GM18502 (cell line): ENCODE measurements around the gene CYP4B1.
"Not testable (repeated sequence)": the region's sequence is repeated elsewhere in the genome, so short reads cannot be mapped to it uniquely, and the experiment has no call there.

Experiments
- ATAC-seq: cut with Tn5 transposase; IDR thresholded peaks from one replicate; pipeline ENCODE4 v1.9.1; 2021; ENCODE audit warnings: mild to moderate bottlenecking; ENCODE audit not compliant: unreplicated experiment, poor library complexity

CYP4B1 gene

GRCh38 chr1:46798810-46799209 lies at the start of gene CYP4B1:
Gene CYP4B1 (plus strand): TSS chr1:46799046. CDS start chr1:46799082, 36 bp downstream.
- ATAC-seq = no peak

GRCh38 chr1:46749404-46749803 lies 49.4 kb upstream of the CYP4B1 start:
- ATAC-seq = no peak

GRCh38 chr1:46749921-46750404 lies 48.9 kb upstream of the CYP4B1 start:
- no peak for ATAC-seq

GRCh38 chr1:46753985-46754384 lies 44.9 kb upstream of the CYP4B1 start:
- ATAC-seq = no peak

- not testable (repeated sequence) for ATAC-seq
Observed at GRCh38 chr1:46754707-46755106, 44.1 kb upstream of the CYP4B1 start.

GRCh38 chr1:46755121-46755520 lies 43.7 kb upstream of the CYP4B1 start:
- ATAC-seq = no peak

- ATAC-seq = no peak
Observed at GRCh38 chr1:46757247-46757955, 41.4 kb upstream of the CYP4B1 start.

GRCh38 chr1:46757956-46758528 lies 40.8 kb upstream of the CYP4B1 start:
- ATAC-seq = no peak

GRCh38 chr1:46760558-46761166 lies 38.2 kb upstream of the CYP4B1 start:
- no peak for ATAC-seq

GRCh38 chr1:46761740-46762139 lies 37.1 kb upstream of the CYP4B1 start:
- ATAC-seq = no peak

- no peak for ATAC-seq
Observed at GRCh38 chr1:46764402-46764801, 34.4 kb upstream of the CYP4B1 start.

- ATAC-seq = no peak
Observed at GRCh38 chr1:46767649-46768282, 31.1 kb upstream of the CYP4B1 start.

GRCh38 chr1:46768445-46768844 lies 30.4 kb upstream of the CYP4B1 start:
- no peak for ATAC-seq

GRCh38 chr1:46769028-46769740 lies 29.7 kb upstream of the CYP4B1 start:
- no peak for ATAC-seq

GRCh38 chr1:46770541-46770940 lies 28.3 kb upstream of the CYP4B1 start:
- ATAC-seq = no peak

- ATAC-seq = no peak
Observed at GRCh38 chr1:46772571-46772970, 26.3 kb upstream of the CYP4B1 start.

- ATAC-seq = no peak
Observed at GRCh38 chr1:46774297-46774696, 24.5 kb upstream of the CYP4B1 start.

GRCh38 chr1:46778456-46778855 lies 20.4 kb upstream of the CYP4B1 start:
- not testable (repeated sequence) for ATAC-seq

- no peak for ATAC-seq
Observed at GRCh38 chr1:46784666-46785065, 14.2 kb upstream of the CYP4B1 start.

GRCh38 chr1:46788634-46789033 lies 10.2 kb upstream of the CYP4B1 start:
- ATAC-seq = not testable (repeated sequence)
